Measurements from ENCODE around the gene EPHB1. TPM values are rescaled to one million over a fixed set of nuclear protein-coding genes. Genes with fewer than 3 reads are reported as not detected.

EPHB1 gene
- total RNA-seq, 1 donor from 2014 or later = 3.0 TPM

DNA sequence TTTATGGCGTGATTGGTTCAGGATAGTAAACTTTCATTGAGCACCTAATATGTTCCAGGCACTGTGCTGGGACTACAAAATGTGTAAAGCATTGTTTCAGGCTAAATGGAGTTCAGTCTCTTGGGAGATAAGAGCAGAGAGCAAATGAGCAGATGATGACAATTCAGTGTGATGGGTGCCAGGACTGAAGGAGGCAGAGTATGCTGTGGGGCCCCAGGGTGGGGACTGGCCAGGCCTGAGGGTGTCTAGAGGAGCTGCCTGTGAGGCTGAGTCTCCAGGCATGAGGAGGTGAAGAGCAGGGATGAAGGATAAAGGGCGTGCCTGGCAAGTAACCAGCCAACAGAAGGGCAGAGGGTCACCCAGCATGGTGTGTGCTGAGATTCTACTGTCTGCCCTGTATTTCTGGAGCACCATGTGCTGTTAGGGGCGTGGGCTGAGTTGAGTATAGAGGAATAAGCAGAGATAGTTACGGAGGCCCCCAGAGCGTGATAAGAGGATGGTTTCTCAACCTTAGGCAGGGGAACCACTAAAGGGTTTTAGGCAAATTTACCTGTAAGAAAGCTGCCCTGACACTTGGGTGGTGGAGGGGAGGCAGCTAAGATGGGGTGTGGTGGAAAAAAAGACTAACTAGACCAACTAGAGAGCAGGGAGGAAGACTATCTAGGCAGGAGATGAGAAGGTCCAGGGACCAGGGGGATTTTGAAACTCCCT lies 38.5 kb downstream of the EPHB1 start:
- Histone ChIP-seq H3K4me3 (no peak overlapping the region), H3K27ac (no peak overlapping the region), H3K9me3 (no peaks in the 10 kb centered on the region), H3K27me3 (ENCODE audit: low read depth) (no peaks in the 10 kb centered on the region), H3K36me3 (no peaks in the 10 kb centered on the region), H3K4me1 (no peaks in the 10 kb centered on the region)
- no peak for TF ChIP-seq CTCF (IDR thresholded peaks at IDR 0.05)
- DNase-seq = no peak
- intact Hi-C loops (cut with DNase I) = no loop called here
- ATAC-seq = no peak

DNA sequence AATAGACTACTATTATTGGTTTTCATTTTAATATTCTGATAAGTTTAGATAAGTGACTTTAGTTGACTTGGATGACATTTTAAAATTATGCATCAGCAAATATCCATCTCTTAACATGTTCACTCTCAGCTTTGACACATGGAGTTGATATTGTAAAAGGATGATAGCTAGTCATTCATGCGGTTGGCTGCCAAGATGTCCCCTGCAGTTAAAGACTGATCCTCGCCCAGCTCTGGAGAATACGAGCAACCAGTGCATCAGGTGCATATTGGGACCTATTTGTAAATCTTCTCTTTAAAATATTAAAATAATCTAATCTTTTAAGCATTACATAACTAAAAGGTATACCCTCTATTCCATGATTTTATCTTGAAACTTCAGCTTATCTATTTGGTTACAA lies 41.9 kb downstream of the EPHB1 start:
- Histone ChIP-seq H3K9me3 (no peaks in the 10 kb centered on the region), H3K4me1 (no peaks in the 10 kb centered on the region), H3K27ac (no peak overlapping the region), H3K27me3 (ENCODE audit: low read depth) (no peaks in the 10 kb centered on the region), H3K36me3 (no peaks in the 10 kb centered on the region), H3K4me3 (no peak overlapping the region)
- no peak for ATAC-seq
- DNase-seq = no peak
- intact Hi-C loops (cut with DNase I) = no loop called here
- TF ChIP-seq CTCF (IDR thresholded peaks at IDR 0.05) = no peak

DNA sequence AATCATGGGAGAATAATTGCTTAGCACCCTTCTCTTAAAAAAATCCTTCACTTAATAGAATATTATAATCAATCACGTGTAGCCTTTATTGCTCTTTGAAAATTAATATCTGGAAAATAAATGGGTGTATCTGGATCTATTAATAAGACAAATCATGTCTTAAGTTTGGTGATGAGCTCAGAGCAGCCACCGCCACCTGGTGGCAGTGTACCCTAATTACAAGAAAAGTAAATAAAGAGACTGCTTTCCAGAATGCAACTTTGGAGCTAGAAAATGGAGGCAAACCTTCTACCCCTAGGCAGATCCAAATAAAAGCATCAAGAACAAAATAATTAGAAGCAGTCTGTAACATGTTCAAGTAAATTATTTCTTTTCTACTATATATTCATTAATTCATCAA lies 43.5 kb downstream of the EPHB1 start:
- H3K27me3 ChIP-seq (ENCODE audit: low read depth) = no peaks in the 10 kb centered on the region
- no peak overlapping the region for H3K27ac ChIP-seq
- H3K4me3 ChIP-seq = no peak overlapping the region
- H3K4me1 ChIP-seq = no peaks in the 10 kb centered on the region
- intact Hi-C loops (cut with DNase I) = no loop called here
- no peaks in the 10 kb centered on the region for H3K9me3 ChIP-seq
- ATAC-seq (no peak), DNase-seq (no peak)
- TF ChIP-seq CTCF (IDR thresholded peaks at IDR 0.05) = no peak
- no peaks in the 10 kb centered on the region for H3K36me3 ChIP-seq

DNA sequence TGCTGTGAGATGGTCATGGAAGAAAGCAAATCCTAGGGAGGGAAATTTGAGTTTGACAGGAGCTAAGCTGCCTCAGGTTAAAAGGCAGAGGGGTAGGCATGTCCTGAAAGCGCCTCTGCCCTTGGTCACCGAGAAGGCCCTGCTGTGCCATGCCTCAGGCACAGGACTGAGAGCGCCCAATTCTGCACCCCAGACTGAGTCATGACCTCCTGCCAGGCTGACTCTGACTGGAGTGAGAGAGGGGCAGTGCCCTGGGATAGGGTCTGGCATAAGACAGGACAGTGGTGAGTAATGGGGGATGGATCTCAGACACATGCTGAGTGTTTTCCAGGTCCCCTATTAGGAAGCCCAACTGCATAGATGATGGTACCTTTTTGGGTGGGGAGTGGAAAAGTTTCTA lies 44.4 kb downstream of the EPHB1 start:
- DNase-seq (no peak), ATAC-seq (no peak)
- H3K9me3 ChIP-seq = no peaks in the 10 kb centered on the region
- H3K27me3 ChIP-seq (ENCODE audit: low read depth) = no peaks in the 10 kb centered on the region
- TF ChIP-seq CTCF (IDR thresholded peaks at IDR 0.05) = no peak
- no peaks in the 10 kb centered on the region for H3K4me1 ChIP-seq
- no peaks in the 10 kb centered on the region for H3K36me3 ChIP-seq
- H3K4me3 ChIP-seq = no peak overlapping the region
- no peak overlapping the region for H3K27ac ChIP-seq
- intact Hi-C loops (cut with DNase I) = no loop called here

DNA sequence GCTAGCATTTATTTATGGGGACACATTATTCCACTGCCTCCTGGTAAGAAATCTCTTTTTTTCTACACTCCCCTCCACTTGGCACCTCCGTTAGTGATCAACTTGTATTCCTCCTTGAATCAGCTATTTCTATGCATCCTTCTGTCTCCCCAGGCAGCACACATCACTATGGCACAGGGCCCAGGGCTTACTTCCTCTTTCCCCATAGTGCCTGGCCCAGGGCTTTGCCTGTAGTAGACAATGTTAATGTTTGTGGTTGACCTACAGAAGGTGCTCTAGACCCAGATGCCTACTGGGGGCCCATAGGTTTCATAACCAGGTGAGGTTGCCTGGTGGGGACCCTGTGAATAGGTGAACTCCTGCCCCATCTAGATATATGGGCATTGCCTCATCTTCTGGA lies 44.9 kb downstream of the EPHB1 start:
- no peaks in the 10 kb centered on the region for H3K9me3 ChIP-seq
- no peak for TF ChIP-seq CTCF (IDR thresholded peaks at IDR 0.05)
- no peaks in the 10 kb centered on the region for H3K27me3 ChIP-seq (ENCODE audit: low read depth)
- no peaks in the 10 kb centered on the region for H3K4me1 ChIP-seq
- no peak overlapping the region for H3K4me3 ChIP-seq
- intact Hi-C loops (cut with DNase I) = no loop called here
- H3K36me3 ChIP-seq = no peaks in the 10 kb centered on the region
- no peak overlapping the region for H3K27ac ChIP-seq
- no peak for DNase-seq
- peak in 1 of 2 donors; percentile 32 for ATAC-seq

Measured in lower lobe of right lung (tissue), 2 donors.